GM19395 (cell line): ENCODE data around the gene MAFG.

Source experiments
- ATAC-seq: cut with Tn5 transposase; IDR thresholded peaks from one replicate; pipeline ENCODE4 v1.9.1; 2021; ENCODE audit warnings: mild to moderate bottlenecking, moderate library complexity; ENCODE audit not compliant: unreplicated experiment

The MAFG gene

GRCh38 chr17:81940538-81941483 lies 13.3 kb upstream of the MAFG start:
- no peak for ATAC-seq

GRCh38 chr17:81939881-81940385 lies 12.4 kb upstream of the MAFG start:
- ATAC-seq: no peak

GRCh38 chr17:81939218-81939617 lies 11.7 kb upstream of the MAFG start:
- ATAC-seq: no peak

DNA sequence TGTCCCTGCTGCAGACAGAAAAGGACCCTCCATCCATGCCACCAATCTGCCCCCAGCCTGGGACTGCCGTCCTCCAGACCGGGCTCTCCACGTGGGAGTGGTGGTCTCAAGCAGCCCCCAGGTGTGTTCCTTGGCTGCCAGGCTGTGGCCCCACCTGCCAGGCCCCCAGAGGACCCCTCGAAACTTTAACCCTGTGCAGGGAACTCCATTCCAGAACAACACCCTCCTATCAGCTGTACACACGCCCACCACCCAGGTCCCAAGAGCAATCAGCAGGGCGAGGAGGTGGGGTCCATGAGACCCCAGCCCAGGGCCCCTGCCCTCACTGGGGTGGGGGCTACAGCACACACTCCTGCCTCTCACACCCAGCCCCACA lies 8.2 kb upstream of the MAFG start:
- ATAC-seq: no peak

DNA sequence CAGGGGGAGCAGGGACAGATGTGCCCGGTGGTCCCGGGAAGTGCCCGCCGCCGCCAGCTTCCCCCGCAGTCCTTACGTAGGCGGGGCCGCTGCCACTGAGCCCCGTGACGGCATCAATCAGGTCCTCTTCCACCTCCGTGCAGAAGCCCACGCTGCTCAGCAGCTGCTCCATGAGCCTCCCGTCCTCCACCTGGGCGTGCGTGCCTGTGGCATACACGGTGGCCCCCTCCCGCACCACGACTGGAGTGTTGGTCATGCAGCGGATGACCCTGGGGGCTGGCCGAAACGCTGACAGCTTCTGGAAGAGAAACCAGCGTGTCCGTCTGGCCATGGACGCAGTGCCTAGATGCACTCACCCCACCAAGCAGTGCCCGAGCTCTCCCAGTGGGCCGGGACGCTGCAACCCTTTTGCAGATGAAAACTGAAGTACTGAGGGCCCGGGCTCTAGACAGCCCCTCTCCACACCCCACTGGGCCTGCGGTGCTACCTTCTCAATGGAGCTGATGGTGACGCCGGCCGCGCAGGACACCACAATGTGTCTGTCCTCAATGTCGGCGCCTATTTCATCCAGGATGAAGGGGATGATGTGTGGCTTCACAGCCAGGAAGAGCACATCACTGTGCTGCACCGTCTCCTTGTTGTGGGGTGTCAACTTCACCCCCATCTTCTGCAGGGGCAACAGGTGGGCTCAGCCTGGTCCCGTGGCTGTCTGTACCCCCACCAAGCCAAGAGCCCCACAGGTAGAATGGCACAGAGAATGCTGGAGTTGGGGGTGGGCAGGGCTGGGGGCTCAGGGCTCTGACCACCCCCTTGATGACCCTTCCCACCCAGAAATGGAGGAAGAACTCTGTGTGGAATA lies 7.5 kb upstream of the MAFG start:
- ATAC-seq: no peak

DNA sequence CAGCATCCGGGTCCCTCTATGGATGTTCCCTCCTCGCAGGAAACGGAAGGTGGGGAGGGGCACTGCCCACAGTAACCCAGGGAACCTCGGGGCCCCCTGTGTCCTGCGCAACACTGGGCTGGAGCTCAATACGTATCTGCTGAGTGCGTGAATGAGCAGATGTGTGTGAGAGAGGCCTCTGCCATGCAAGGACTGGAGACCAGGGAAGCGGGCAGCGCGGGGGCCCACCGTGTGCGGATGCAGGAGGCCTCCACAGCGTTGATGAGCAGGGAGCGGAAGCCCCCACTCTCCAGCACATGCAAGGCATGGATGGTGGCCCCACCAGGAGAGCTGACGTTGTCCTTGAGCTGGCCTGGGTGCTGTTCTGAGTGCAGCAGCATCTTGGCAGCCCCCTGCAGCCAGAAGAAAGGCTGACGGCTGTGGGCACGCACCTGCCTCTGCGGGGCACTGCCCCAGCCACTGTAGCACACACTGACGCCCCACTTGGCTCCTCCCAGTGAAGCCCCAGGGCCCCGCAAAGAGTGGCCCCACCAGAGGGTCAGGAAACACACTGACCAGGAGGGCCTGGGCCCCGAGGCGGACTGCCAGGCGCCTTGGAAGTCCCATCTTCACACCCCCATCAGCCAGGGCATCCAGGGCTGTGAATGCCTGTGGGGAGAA lies 6.7 kb upstream of the MAFG start:
- ATAC-seq: no peak

- ATAC-seq: no peak
Measured at GRCh38 chr17:81933178-81933699, 5.7 kb upstream of the MAFG start.

- no peak for ATAC-seq
Measured at GRCh38 chr17:81932333-81932983, 4.9 kb upstream of the MAFG start.

GRCh38 chr17:81931557-81932332 lies 4.2 kb upstream of the MAFG start:
- no peak for ATAC-seq

- ATAC-seq: no peak
Measured at GRCh38 chr17:81931189-81931556, 3.6 kb upstream of the MAFG start.

DNA sequence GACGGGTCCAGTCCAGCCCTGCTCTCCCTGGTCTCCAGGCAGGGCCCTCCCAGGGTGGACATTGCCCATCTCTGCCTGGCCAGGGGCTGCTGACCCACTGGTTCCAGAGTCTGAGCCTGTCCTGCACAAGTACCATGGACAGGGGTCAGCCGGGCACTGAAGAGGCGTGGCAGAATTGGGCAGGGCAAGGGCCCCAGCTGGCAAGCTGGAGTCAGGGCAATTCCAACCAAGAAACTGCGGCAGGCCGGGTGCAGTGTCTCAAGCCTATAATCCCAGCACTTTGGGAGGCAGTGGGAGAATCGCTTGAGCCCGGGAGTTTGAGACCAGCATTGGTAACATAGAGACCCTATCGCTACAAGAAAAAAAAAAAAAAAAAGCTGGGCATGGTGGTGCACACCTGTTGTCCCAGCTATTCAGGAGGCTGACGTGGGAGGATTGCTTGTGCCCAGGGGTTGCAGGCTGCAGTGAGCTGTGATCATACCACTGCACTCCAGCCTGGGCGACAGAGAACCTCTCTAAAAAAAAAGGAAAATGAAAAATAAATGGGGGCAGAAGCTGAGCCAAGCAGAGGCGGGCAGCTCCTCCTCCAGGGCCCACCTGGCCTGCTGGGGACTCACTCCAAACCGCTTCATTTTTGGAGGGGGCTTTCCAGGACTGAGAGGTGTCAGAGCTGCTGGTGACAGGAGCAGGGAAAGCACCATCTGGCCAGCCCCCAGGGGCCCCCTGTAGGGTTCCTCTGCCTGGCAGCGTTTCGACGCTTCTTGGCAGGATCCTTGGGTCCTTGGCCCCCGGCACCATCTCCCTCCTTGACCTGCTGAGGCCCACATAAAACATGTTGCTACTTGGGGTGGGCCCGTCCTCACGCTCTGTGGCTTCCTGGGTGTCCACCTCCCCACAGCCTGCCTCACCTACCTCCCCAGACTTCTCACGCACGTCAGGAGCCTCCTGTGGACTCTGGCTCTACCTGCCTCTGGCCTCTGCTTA lies 2.9 kb upstream of the MAFG start:
- ATAC-seq: no peak

DNA sequence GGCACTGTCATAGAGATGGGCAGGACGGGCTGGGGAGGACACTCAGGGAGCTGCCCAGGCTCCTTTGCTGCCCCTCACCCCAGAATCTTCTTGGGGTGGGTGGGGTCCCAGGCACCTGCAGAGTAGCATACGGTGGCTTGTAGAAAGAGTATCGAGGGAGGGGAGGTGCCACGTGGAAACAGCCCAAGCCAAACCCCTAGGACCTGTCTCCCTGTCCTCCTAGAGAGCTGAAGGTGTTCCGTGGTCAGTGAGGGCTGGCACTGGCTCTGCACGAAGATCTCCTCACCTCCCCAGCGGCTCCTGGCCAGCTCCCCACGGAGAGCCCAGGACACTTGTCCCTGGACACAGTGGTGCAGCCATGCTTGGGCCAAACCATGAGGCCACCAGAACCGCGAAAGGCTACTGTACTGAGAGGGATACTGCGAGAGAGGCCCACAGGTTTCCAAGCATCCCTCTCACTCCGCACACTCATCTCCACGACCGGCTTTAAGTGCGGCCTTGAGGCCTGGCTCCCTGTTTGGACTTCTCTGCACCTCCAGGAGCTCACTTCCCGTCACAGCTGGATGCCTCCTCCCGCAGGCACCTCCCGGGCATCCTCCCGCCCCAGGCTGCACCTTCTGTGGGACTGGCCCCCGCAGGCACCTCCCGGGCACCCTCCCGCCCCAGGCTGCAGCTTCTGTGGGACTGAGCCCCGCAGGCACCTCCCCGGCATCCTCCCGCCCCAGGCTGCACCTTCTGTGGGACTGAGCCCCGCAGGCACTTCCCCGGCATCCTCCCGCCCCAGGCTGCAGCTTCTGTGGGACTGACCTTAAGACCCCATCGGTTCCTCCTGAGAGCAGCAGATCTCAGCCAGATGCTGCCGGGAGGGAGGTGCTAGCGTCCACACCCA lies 2.0 kb upstream of the MAFG start:
- ATAC-seq: no peak

GRCh38 chr17:81928544-81929252 lies 1.2 kb upstream of the MAFG start:
- ATAC-seq: no peak

- ATAC-seq: no peak
Measured at GRCh38 chr17:81927152-81927652, 333 bp downstream of the MAFG start.

- no peak for ATAC-seq
Measured at GRCh38 chr17:81926451-81927151, 934 bp downstream of the MAFG start.

GRCh38 chr17:81925860-81926450 lies 1.6 kb downstream of the MAFG start:
- no peak for ATAC-seq
